ENCODE data around the gene DLG2.

Gene DLG2

GRCh38 chr11:84105148-84105547, 1522.0 kb downstream of the DLG2 start:
- TF ChIP-seq, protein P1, sequence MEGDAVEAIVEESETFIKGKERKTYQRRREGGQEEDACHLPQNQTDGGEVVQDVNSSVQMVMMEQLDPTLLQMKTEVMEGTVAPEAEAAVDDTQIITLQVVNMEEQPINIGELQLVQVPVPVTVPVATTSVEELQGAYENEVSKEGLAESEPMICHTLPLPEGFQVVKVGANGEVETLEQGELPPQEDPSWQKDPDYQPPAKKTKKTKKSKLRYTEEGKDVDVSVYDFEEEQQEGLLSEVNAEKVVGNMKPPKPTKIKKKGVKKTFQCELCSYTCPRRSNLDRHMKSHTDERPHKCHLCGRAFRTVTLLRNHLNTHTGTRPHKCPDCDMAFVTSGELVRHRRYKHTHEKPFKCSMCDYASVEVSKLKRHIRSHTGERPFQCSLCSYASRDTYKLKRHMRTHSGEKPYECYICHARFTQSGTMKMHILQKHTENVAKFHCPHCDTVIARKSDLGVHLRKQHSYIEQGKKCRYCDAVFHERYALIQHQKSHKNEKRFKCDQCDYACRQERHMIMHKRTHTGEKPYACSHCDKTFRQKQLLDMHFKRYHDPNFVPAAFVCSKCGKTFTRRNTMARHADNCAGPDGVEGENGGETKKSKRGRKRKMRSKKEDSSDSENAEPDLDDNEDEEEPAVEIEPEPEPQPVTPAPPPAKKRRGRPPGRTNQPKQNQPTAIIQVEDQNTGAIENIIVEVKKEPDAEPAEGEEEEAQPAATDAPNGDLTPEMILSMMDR (IDR thresholded peaks at IDR 0.05; ENCODE audit: low read depth, low read length), result no peak
- no peak for TF ChIP-seq EZH2phosphoT487 (IDR thresholded peaks at IDR 0.05; ENCODE audit: low read depth)
- Histone ChIP-seq H4K20me1 (ENCODE audit: insufficient read depth, low read length) (no peaks in the 10 kb centered on the region), H3K9ac (ENCODE audit: low read length) (peak overlapping the region; percentile 6; the same call in 1 of the 2 replicates), H3K9me3 (ENCODE audit: insufficient read depth, low read length) (no peaks in the 10 kb centered on the region), H3K4me3 (ENCODE audit: low read length) (no peak overlapping the region), H2AFZ (ENCODE audit: low read depth, low read length) (0 out of 2 replicates have a peak overlapping the region, but pooled peaks have one; percentile 18), H3K79me2 (ENCODE audit: low read length) (no peaks in the 10 kb centered on the region), H3K4me2 (ENCODE audit: low read length) (peak overlapping the region; percentile 29), H3K36me3 (replicated peaks; ENCODE audit: low read depth, low read length) (no peaks in the 10 kb centered on the region), H3K27me3 (ENCODE audit: low read depth, low read length) (no peaks in the 10 kb centered on the region), H3K4me1 (ENCODE audit: low read length) (peaks cover 36% of the 10 kb centered on the region), H3K27ac (ENCODE audit: low read length) (peak overlapping the region; percentile 34)

GRCh38 chr11:84103096-84103495, 1524.0 kb downstream of the DLG2 start:
- no peak overlapping the region for H3K4me2 ChIP-seq (ENCODE audit: low read length)
- no peaks in the 10 kb centered on the region for H3K27me3 ChIP-seq (ENCODE audit: low read depth, low read length)
- H3K27ac ChIP-seq (ENCODE audit: low read length), result no peak overlapping the region
- no peaks in the 10 kb centered on the region for H3K79me2 ChIP-seq (ENCODE audit: low read length)
- no peak overlapping the region for H3K9ac ChIP-seq (ENCODE audit: low read length)
- TF ChIP-seq EZH2phosphoT487 (IDR thresholded peaks at IDR 0.05; ENCODE audit: low read depth), result no peak
- TF ChIP-seq, protein P1 (IDR thresholded peaks at IDR 0.05; ENCODE audit: low read depth, low read length), result no peak
- peaks cover 50% of the 10 kb centered on the region for H3K4me1 ChIP-seq (ENCODE audit: low read length)
- no peaks in the 10 kb centered on the region for H3K36me3 ChIP-seq (replicated peaks; ENCODE audit: low read depth, low read length)
- peak overlapping the region; percentile 40 for H2AFZ ChIP-seq (ENCODE audit: low read depth, low read length)
- no peaks in the 10 kb centered on the region for H4K20me1 ChIP-seq (ENCODE audit: insufficient read depth, low read length)
- H3K4me3 ChIP-seq (ENCODE audit: low read length), result no peak overlapping the region
- H3K9me3 ChIP-seq (ENCODE audit: insufficient read depth, low read length), result no peaks in the 10 kb centered on the region

DNA sequence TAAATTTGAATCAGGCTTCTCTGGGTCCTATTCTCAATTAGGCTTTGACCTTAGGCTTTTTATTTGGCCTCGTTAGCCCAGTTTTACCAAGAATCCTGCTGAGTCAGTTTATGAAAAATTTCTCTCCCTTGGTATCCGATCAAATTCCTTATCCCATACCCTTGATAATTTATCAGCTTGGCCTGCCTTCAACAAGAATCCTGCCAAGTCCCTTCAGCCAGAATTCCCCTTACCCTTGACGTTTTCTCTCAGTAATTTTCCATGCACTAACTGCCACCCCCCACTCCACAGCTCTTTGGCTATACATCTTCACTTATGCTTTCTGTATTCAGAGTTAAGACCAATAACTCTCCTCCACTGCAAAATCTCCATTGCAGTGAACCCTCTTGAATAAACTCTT, 1530.0 kb downstream of the DLG2 start:
- H3K4me1 ChIP-seq (ENCODE audit: low read length), result peaks cover 46% of the 10 kb centered on the region
- H4K20me1 ChIP-seq (ENCODE audit: insufficient read depth, low read length), result no peaks in the 10 kb centered on the region
- no peak overlapping the region for H2AFZ ChIP-seq (ENCODE audit: low read depth, low read length)
- TF ChIP-seq, protein P1 (IDR thresholded peaks at IDR 0.05; ENCODE audit: low read depth, low read length), result no peak
- TF ChIP-seq EZH2phosphoT487 (IDR thresholded peaks at IDR 0.05; ENCODE audit: low read depth), result no peak
- no peaks in the 10 kb centered on the region for H3K36me3 ChIP-seq (replicated peaks; ENCODE audit: low read depth, low read length)
- no peaks in the 10 kb centered on the region for H3K27me3 ChIP-seq (ENCODE audit: low read depth, low read length)
- no peak overlapping the region for H3K27ac ChIP-seq (ENCODE audit: low read length)
- H3K4me2 ChIP-seq (ENCODE audit: low read length), result no peak overlapping the region
- no peaks in the 10 kb centered on the region for H3K79me2 ChIP-seq (ENCODE audit: low read length)
- H3K9me3 ChIP-seq (ENCODE audit: insufficient read depth, low read length), result no peaks in the 10 kb centered on the region
- H3K4me3 ChIP-seq (ENCODE audit: low read length), result no peak overlapping the region
- H3K9ac ChIP-seq (ENCODE audit: low read length), result no peak overlapping the region

DNA sequence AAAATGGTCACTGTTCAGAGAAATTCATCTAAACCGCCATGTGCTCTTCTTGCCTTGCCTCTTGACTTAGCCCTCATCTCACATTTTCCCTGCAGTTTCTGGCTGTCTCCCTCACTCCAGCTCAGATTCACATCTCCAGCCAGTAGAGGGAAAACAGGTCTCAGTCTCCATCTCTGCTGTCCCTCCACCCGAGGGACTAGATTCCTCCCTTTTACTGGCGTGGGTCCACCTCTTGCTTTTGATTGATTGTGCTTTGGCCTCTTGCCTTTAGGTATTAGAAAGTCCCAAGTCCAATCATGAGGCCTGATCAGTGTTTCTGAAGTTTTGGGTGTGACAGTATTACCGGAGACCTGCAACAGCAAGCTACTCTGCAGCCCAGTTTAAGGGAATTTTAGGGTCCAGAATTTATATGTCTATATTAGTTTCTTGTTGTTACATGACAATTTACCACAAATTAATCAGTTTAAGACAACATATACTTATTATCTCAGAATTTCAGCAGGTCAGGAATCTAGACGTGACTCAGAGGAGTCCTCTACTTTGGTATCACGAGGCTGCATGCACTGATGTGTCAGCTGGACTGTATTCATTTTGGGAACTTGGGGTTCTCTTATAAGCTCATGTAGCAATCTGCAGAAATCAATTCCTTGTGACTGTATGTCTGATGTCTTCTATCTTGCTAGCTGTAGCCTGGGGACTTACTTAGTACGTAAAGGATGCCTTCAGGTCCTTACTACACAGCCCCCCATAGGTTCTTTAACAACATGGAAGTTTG, 1535.7 kb downstream of the DLG2 start:
- TF ChIP-seq, protein P1 (IDR thresholded peaks at IDR 0.05; ENCODE audit: low read depth, low read length), result no peak
- TF ChIP-seq EZH2phosphoT487 (IDR thresholded peaks at IDR 0.05; ENCODE audit: low read depth), result no peak
- no peaks in the 10 kb centered on the region for H3K27me3 ChIP-seq (ENCODE audit: low read depth, low read length)
- H3K4me1 ChIP-seq (ENCODE audit: low read length), result peaks cover 21% of the 10 kb centered on the region
- H3K9ac ChIP-seq (ENCODE audit: low read length), result no peak overlapping the region
- H2AFZ ChIP-seq (ENCODE audit: low read depth, low read length), result no peak overlapping the region
- H3K79me2 ChIP-seq (ENCODE audit: low read length), result no peaks in the 10 kb centered on the region
- H4K20me1 ChIP-seq (ENCODE audit: insufficient read depth, low read length), result no peaks in the 10 kb centered on the region
- no peaks in the 10 kb centered on the region for H3K36me3 ChIP-seq (replicated peaks; ENCODE audit: low read depth, low read length)
- no peak overlapping the region for H3K4me3 ChIP-seq (ENCODE audit: low read length)
- no peak overlapping the region for H3K4me2 ChIP-seq (ENCODE audit: low read length)
- H3K9me3 ChIP-seq (ENCODE audit: insufficient read depth, low read length), result no peaks in the 10 kb centered on the region
- no peak overlapping the region for H3K27ac ChIP-seq (ENCODE audit: low read length)
